Smooth muscle cell (in vitro differentiated cells): ENCODE measurements around the gene GBF1. TPM values are rescaled to one million over a fixed set of nuclear protein-coding genes. Genes with fewer than 3 reads are reported as not detected.
A peak's percentile ranks its signal among the peaks of the same experiment; 100 is the strongest.

Experiments
- DNase-seq: peaks from one replicate; lab custom pipeline; 2025; ENCODE audit not compliant: unreplicated experiment; lab: John Stamatoyannopoulos, UW
- H2AFZ ChIP-seq: fragments of 200-600 bp; sonication (generic); 2 replicates; pipeline ENCODE4 v1.6.0; 2016; ENCODE audit warnings: antibody characterized with exemption, low read depth, mild to moderate bottlenecking
- H3F3A ChIP-seq: fragments of 200-600 bp; sonication (generic); 2 replicates; pipeline ENCODE4 v1.6.0; 2017; ENCODE audit warnings: antibody characterized with exemption, low read depth
- H3K27ac ChIP-seq: fragments of 200-600 bp; sonication (generic); 2 replicates; pipeline ENCODE4 v1.5.1; 2016; ENCODE audit warnings: low read depth, mild to moderate bottlenecking
- H3K27me3 ChIP-seq: fragments of 200-600 bp; sonication (generic); 2 replicates; pipeline ENCODE4 v1.6.1; 2016; ENCODE audit warnings: low read depth, mild to moderate bottlenecking
- H3K36me3 ChIP-seq: fragments of 200-600 bp; sonication (generic); 2 replicates; pipeline ENCODE4 v1.5.1; 2016; ENCODE audit warnings: low read depth
- H3K4me1 ChIP-seq: fragments of 200-600 bp; sonication (generic); 2 replicates; pipeline ENCODE4 v1.5.1; 2016; ENCODE audit warnings: low read depth
- H3K4me2 ChIP-seq: fragments of 200-600 bp; sonication (generic); 2 replicates; pipeline ENCODE4 v1.6.0; 2016; ENCODE audit warnings: mild to moderate bottlenecking
- H3K4me3 ChIP-seq: fragments of 200-600 bp; sonication (generic); 2 replicates; pipeline ENCODE4 v1.5.1; 2016; ENCODE audit warnings: mild to moderate bottlenecking
- H3K79me2 ChIP-seq: fragments of 200-600 bp; sonication (generic); 2 replicates; pipeline ENCODE4 v1.6.0; 2016; ENCODE audit warnings: low read depth, mild to moderate bottlenecking
- H3K9ac ChIP-seq: fragments of 200-600 bp; sonication (generic); 2 replicates; pipeline ENCODE4 v1.6.0; 2016; ENCODE audit warnings: low read depth
- H3K9me3 ChIP-seq: fragments of 200-600 bp; sonication (generic); replicated peaks from 2 replicates; pipeline ENCODE4 v1.5.1; 2016; ENCODE audit warnings: low read depth
- H4K20me1 ChIP-seq: fragments of 200-600 bp; sonication (generic); 2 replicates; pipeline ENCODE4 v1.6.0; 2016; ENCODE audit warnings: low read depth
- WGBS: methylation state at CpG from one replicate; pipeline ENCODE4 v1.1.7; 2016; ENCODE audit warnings: low lambda C conversion rate; 5-methylcytosine and 5-hydroxymethylcytosine counted together
- polyA plus RNA-seq: library from polyadenylated mRNA; unstranded; fragments of >200 nt; fragmentation: Nextera tagmentation; extraction: Ambion mirVana; gene quantifications from 2 replicates; pipeline ENCODE4 v1.2.1, GENCODE V29; 2016
- total RNA-seq: library from RNA; depleted of rRNA; stranded (reverse); fragments of >200 nt; gene quantifications from 2 replicates; pipeline ENCODE4 v1.2.3, GENCODE V29; 2014
- TF ChIP-seq, protein P1 (sequence below): fragments of 200-600 bp; sonication (generic); IDR thresholded peaks from 2 replicates; pipeline ENCODE4 v1.5.1; 2017; ENCODE audit warnings: borderline replicate concordance, mild to moderate bottlenecking, antibody characterized with exemption; ENCODE audit not compliant: insufficient read depth, poor library complexity, severe bottlenecking

GBF1 gene
- total and polyA plus RNA-seq, 2 experiments from 2014 or later = 52.8 to 56.4 TPM

DNA sequence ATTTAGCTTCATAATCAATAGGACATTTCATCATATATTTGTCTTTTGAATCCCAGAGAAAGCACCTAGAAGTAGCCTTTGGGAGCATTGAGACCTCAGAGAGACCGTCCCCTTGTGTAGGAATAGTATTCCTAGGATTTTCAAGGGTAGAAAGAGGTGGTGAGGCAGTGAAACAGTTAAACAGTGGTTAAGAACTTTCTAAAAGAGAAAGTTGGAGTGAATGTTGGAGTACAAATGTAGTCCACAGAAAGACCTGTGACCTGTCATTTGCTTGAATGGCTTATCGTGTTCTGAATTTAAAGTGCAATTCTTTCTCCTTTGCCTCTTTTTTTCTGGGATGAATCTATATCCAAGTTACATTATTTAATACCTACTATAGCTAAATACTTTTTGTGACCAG is 30.0 kb downstream of the GBF1 start:
- H3K9me3 ChIP-seq = no peaks in the 10 kb centered on the region
- H3F3A ChIP-seq = no peaks in the 10 kb centered on the region
- TF ChIP-seq, protein P1, sequence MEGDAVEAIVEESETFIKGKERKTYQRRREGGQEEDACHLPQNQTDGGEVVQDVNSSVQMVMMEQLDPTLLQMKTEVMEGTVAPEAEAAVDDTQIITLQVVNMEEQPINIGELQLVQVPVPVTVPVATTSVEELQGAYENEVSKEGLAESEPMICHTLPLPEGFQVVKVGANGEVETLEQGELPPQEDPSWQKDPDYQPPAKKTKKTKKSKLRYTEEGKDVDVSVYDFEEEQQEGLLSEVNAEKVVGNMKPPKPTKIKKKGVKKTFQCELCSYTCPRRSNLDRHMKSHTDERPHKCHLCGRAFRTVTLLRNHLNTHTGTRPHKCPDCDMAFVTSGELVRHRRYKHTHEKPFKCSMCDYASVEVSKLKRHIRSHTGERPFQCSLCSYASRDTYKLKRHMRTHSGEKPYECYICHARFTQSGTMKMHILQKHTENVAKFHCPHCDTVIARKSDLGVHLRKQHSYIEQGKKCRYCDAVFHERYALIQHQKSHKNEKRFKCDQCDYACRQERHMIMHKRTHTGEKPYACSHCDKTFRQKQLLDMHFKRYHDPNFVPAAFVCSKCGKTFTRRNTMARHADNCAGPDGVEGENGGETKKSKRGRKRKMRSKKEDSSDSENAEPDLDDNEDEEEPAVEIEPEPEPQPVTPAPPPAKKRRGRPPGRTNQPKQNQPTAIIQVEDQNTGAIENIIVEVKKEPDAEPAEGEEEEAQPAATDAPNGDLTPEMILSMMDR = no peak
- no peak overlapping the region for H3K4me3 ChIP-seq
- H4K20me1 ChIP-seq = peaks cover 100% of the 10 kb centered on the region
- H3K36me3 ChIP-seq = no peaks in the 10 kb centered on the region
- peaks cover 96% of the 10 kb centered on the region for H3K79me2 ChIP-seq
- no peaks in the 10 kb centered on the region for H3K27me3 ChIP-seq
- WGBS = 100% methylated on average over 2 of the region's 2 CpGs
- H3K9ac ChIP-seq = no peak overlapping the region
- H3K4me2 ChIP-seq = no peak overlapping the region
- DNase-seq = no peak
- no peak overlapping the region for H2AFZ ChIP-seq
- no peak overlapping the region for H3K27ac ChIP-seq
- H3K4me1 ChIP-seq = peaks cover 8% of the 10 kb centered on the region

GRCh38 chr10:102279104-102279503 is 33.8 kb downstream of the GBF1 start:
- Histone ChIP-seq H3K4me3 (no peak overlapping the region), H3K79me2 (peaks cover 92% of the 10 kb centered on the region), H3K27me3 (no peaks in the 10 kb centered on the region), H3K9me3 (no peaks in the 10 kb centered on the region), H3K4me2 (no peak overlapping the region), H2AFZ (no peak overlapping the region), H4K20me1 (peaks cover 100% of the 10 kb centered on the region), H3K36me3 (no peaks in the 10 kb centered on the region), H3K27ac (no peak overlapping the region), H3F3A (peaks cover 4% of the 10 kb centered on the region), H3K4me1 (peaks cover 8% of the 10 kb centered on the region), H3K9ac (no peak overlapping the region)
- no peak for DNase-seq
- TF ChIP-seq, protein P1 = no peak

DNA sequence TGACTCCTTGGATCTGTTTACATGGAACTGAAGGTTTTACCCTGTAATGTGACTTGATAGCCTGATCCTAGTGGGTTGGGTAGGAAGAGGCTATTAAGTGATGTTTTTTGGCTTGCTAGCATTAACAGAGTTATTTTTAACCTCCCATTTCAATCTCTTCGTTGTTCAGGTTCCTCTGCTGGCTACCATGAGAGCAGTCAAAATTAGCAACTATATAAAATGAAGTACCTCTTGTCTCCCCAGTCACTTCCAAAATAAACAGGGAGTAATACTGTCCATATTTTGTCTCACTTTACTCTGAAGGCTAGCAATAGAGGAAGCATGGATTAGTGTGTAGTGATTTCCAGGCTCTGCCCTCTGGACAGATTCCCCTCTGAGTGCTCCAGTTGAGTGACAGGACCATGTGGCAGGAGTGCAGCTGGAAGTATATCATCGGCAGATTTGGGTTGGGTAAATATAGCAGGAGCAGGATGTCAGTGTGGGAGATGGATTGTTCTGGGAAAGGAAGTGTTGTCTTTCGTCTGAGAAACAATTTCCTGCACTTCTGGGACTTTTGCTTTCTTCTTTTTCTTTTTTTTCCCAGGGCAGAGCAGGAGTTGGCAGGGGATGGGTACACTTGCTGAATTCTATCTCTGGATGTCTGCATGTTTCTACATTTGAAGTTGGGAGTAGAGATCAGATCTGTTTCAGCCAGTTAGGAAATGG is 35.2 kb downstream of the GBF1 start:
- H2AFZ ChIP-seq = no peak overlapping the region
- H3K4me2 ChIP-seq = peak overlapping the region; percentile 35
- no peak overlapping the region for H3K9ac ChIP-seq
- peaks cover 8% of the 10 kb centered on the region for H3K4me1 ChIP-seq
- peaks cover 100% of the 10 kb centered on the region for H4K20me1 ChIP-seq
- peaks cover 4% of the 10 kb centered on the region for H3F3A ChIP-seq
- H3K27me3 ChIP-seq = no peaks in the 10 kb centered on the region
- TF ChIP-seq, protein P1 = no peak
- H3K27ac ChIP-seq = peak overlapping the region; percentile 31
- no peak overlapping the region for H3K4me3 ChIP-seq
- WGBS = 27% methylated on average over 3 of the region's 3 CpGs
- no peaks in the 10 kb centered on the region for H3K9me3 ChIP-seq
- peaks cover 91% of the 10 kb centered on the region for H3K79me2 ChIP-seq
- no peaks in the 10 kb centered on the region for H3K36me3 ChIP-seq
- DNase-seq = no peak

- Histone ChIP-seq H3K9ac (no peak overlapping the region), H3K4me1 (peaks cover 8% of the 10 kb centered on the region), H2AFZ (no peak overlapping the region), H3K36me3 (no peaks in the 10 kb centered on the region), H4K20me1 (peaks cover 100% of the 10 kb centered on the region), H3K79me2 (peaks cover 92% of the 10 kb centered on the region), H3K27me3 (no peaks in the 10 kb centered on the region), H3K4me3 (no peak overlapping the region), H3K4me2 (no peak overlapping the region), H3F3A (peaks cover 4% of the 10 kb centered on the region), H3K27ac (peak overlapping the region; percentile 31), H3K9me3 (no peaks in the 10 kb centered on the region)
- no peak for DNase-seq
- WGBS = 68% methylated on average over 3 of the region's 3 CpGs
- TF ChIP-seq, protein P1 = no peak
Measured at GRCh38 chr10:102281102-102281487, 35.8 kb downstream of the GBF1 start.
